Neural cell (in vitro differentiated cells): ENCODE measurements around the gene SYTL5. TPM values are rescaled to one million over a fixed set of nuclear protein-coding genes. Genes with fewer than 3 reads are reported as not detected.

ENCODE experiments used
- H2AFZ ChIP-seq: fragments of 200-600, 300-800 bp; sonication (generic), shearing (Covaris generic); 2 replicates; pipeline ENCODE4 v1.6.0; 2014; ENCODE audit warnings: low read depth, mild to moderate bottlenecking, antibody characterized with exemption, low read length, moderate library complexity
- H3F3A ChIP-seq: fragments of 200-600 bp; shearing (Covaris generic); 2 replicates; pipeline ENCODE4 v1.6.1; 2016; ENCODE audit warnings: mild to moderate bottlenecking, moderate library complexity, mixed read lengths, antibody characterized with exemption, low read length; ENCODE audit not compliant: insufficient read depth, poor library complexity, severe bottlenecking
- H3K27ac ChIP-seq: fragments of 200-600, 300-800 bp; sonication (generic), shearing (Covaris generic); 2 replicates; pipeline ENCODE4 v1.5.1; 2014; ENCODE audit warnings: mild to moderate bottlenecking, low read length, moderate library complexity
- H3K27me3 ChIP-seq: fragments of 300-800, 200-600 bp; sonication (generic), shearing (Covaris generic); 2 replicates; pipeline ENCODE4 v1.6.0; 2014; ENCODE audit warnings: mild to moderate bottlenecking, low read depth, low read length, moderate library complexity; ENCODE audit not compliant: insufficient read depth
- H3K36me3 ChIP-seq: fragments of 300-800, 200-600 bp; sonication (generic), shearing (Covaris generic); 2 replicates; pipeline ENCODE4 v1.5.1; 2014; ENCODE audit warnings: mild to moderate bottlenecking, antibody characterized with exemption, low read length, moderate library complexity; ENCODE audit not compliant: insufficient read depth
- H3K4me2 ChIP-seq: fragments of 300-800, 200-600 bp; sonication (generic), shearing (Covaris generic); 2 replicates; pipeline ENCODE4 v1.6.0; 2014; ENCODE audit warnings: mild to moderate bottlenecking, low read length
- H3K4me3 ChIP-seq: fragments of 300-800, 200-600 bp; sonication (generic), shearing (Covaris generic); 2 replicates; pipeline ENCODE4 v1.5.1; 2014; ENCODE audit warnings: mild to moderate bottlenecking, low read length, moderate library complexity
- H3K79me2 ChIP-seq: fragments of 200-600 bp; shearing (Covaris generic); replicated peaks from 2 replicates; pipeline ENCODE4 v1.6.0; 2014; ENCODE audit warnings: mild to moderate bottlenecking, low read length, moderate library complexity; ENCODE audit not compliant: insufficient read depth
- H3K9ac ChIP-seq: fragments of 300-800, 200-600 bp; sonication (generic), shearing (Covaris generic); 2 replicates; pipeline ENCODE4 v1.6.1; 2016; ENCODE audit warnings: mild to moderate bottlenecking, low read length, mixed read lengths
- H3K9me2 ChIP-seq: fragments of 200-600 bp; shearing (Covaris generic); 2 replicates; pipeline ENCODE4 v1.6.1; 2016; ENCODE audit warnings: mild to moderate bottlenecking, low read length, mixed read lengths; ENCODE audit not compliant: insufficient read depth
- H3K9me3 ChIP-seq: fragments of 200-600, 300-800 bp; sonication (generic), shearing (Covaris generic); 2 replicates; pipeline ENCODE4 v1.6.1; 2016; ENCODE audit warnings: mild to moderate bottlenecking, mixed run types, low read length, moderate library complexity, mixed read lengths
- H4K20me1 ChIP-seq: fragments of 200-600 bp; shearing (Covaris generic); 2 replicates; pipeline ENCODE4 v1.6.1; 2016; ENCODE audit warnings: mild to moderate bottlenecking, mixed run types; ENCODE audit not compliant: insufficient read depth
- EP300 ChIP-seq: fragments of 450-650 bp; conservative IDR thresholded peaks from 2 replicates; pipeline ENCODE4 v1.6.1; 2014; ENCODE audit warnings: antibody characterized with exemption, mild to moderate bottlenecking, moderate library complexity; ENCODE audit not compliant: poor library complexity, severe bottlenecking
- EZH2 ChIP-seq: fragments of 200-600, 300-800 bp; shearing (Covaris generic), sonication (generic); IDR thresholded peaks from 2 replicates; pipeline ENCODE4 v1.6.1; 2014; ENCODE audit warnings: antibody characterized with exemption, low read length, borderline replicate concordance, mild to moderate bottlenecking; ENCODE audit not compliant: insufficient read depth, poor library complexity, severe bottlenecking
- MXI1 ChIP-seq: fragments of 450-650 bp; conservative IDR thresholded peaks from 2 replicates; pipeline ENCODE4 v1.6.1; 2014; ENCODE audit warnings: antibody characterized with exemption, mild to moderate bottlenecking; ENCODE audit not compliant: poor library complexity, severe bottlenecking
- POLR2AphosphoS5 ChIP-seq: IDR thresholded peaks from 2 replicates; pipeline ENCODE4 v1.6.1; 2012
- RAD21 ChIP-seq: fragments of 450-650 bp; conservative IDR thresholded peaks from 2 replicates; pipeline ENCODE4 v1.6.1; 2014; ENCODE audit warnings: antibody characterized with exemption, mild to moderate bottlenecking, moderate library complexity
- SMC3 ChIP-seq: fragments of 450-650 bp; conservative IDR thresholded peaks from 2 replicates; pipeline ENCODE4 v1.6.1; 2014; ENCODE audit warnings: antibody characterized with exemption, mild to moderate bottlenecking, moderate library complexity; ENCODE audit not compliant: poor library complexity
- TAF1 ChIP-seq: IDR thresholded peaks from 2 replicates; pipeline ENCODE4 v1.6.1; 2012; ENCODE audit warnings: low read depth
- polyA plus RNA-seq: library from polyadenylated mRNA; depleted of rRNA; stranded (reverse); fragments of >200 nt; gene quantifications from 2 replicates; pipeline ENCODE4 v1.2.3, GENCODE V29; 2014
- TF ChIP-seq, protein P1 (sequence below): fragments of 450-650 bp; IDR thresholded peaks from 2 replicates; pipeline ENCODE4 v1.5.1; 2014; ENCODE audit warnings: antibody characterized with exemption, mild to moderate bottlenecking, moderate library complexity; ENCODE audit not compliant: poor library complexity, severe bottlenecking
- TF ChIP-seq, protein P2 (sequence below): IDR thresholded peaks from 2 replicates; pipeline ENCODE4 v1.6.1; 2012; ENCODE audit warnings: borderline replicate concordance

Gene SYTL5
- polyA plus RNA-seq, 1 donor from 2014 or later = 1.0 TPM

DNA sequence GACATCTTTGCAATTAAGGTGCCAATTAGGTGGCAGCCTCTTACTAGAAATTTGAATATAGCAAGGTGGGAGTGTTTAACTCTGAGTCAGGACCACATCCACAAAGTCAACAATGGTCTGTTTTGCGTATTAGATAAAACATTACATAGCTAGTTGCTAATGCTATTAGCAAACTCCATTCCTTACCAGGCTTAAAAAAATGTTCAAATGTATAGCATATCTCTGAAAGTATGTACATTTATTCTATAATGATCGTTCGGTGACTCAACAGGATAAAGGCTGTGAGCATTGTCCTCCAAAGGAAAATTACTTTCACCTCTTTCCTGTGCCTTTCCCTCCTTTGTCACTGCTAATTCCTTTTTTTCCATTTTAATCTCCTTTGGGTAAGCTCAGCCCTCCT lies 74.5 kb downstream of the SYTL5 start:
- H3K9me2 ChIP-seq = no peaks in the 10 kb centered on the region
- no peaks in the 10 kb centered on the region for H3K79me2 ChIP-seq
- H3K4me3 ChIP-seq = no peak overlapping the region
- no peak overlapping the region for H3K4me2 ChIP-seq
- TF ChIP-seq, protein P1, sequence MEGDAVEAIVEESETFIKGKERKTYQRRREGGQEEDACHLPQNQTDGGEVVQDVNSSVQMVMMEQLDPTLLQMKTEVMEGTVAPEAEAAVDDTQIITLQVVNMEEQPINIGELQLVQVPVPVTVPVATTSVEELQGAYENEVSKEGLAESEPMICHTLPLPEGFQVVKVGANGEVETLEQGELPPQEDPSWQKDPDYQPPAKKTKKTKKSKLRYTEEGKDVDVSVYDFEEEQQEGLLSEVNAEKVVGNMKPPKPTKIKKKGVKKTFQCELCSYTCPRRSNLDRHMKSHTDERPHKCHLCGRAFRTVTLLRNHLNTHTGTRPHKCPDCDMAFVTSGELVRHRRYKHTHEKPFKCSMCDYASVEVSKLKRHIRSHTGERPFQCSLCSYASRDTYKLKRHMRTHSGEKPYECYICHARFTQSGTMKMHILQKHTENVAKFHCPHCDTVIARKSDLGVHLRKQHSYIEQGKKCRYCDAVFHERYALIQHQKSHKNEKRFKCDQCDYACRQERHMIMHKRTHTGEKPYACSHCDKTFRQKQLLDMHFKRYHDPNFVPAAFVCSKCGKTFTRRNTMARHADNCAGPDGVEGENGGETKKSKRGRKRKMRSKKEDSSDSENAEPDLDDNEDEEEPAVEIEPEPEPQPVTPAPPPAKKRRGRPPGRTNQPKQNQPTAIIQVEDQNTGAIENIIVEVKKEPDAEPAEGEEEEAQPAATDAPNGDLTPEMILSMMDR = no peak
- TF ChIP-seq EP300 = no peak
- TF ChIP-seq MXI1 = no peak
- no peak for TF ChIP-seq TAF1
- H3K27ac ChIP-seq = no peak overlapping the region
- no peaks in the 10 kb centered on the region for H3F3A ChIP-seq
- no peaks in the 10 kb centered on the region for H3K9me3 ChIP-seq
- no peak overlapping the region for H3K9ac ChIP-seq
- H2AFZ ChIP-seq = no peak overlapping the region
- H3K36me3 ChIP-seq = no peaks in the 10 kb centered on the region
- no peaks in the 10 kb centered on the region for H3K27me3 ChIP-seq
- no peaks in the 10 kb centered on the region for H4K20me1 ChIP-seq

DNA sequence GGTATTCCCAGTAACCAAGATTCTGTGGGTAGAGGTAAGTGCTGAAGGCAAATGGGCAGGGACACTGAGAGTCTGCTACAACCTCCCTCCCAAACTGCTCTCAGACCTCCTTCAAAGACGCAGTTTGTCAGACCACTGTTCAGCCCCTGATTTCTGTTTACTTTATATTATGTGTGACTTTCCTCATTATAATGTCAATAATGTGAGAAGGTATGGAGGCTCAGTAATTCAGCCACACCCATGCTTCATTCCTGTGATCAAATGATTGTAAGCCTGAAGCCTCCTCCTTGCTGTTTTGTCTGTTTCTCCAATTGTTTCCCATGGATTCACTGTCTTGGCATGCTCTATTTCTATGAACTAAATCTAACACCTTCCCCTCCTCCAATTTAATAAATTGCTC lies 75.6 kb downstream of the SYTL5 start:
- Histone ChIP-seq H3K9me3 (no peaks in the 10 kb centered on the region), H3K36me3 (no peaks in the 10 kb centered on the region)

More for the DNA sequence above, 75.6 kb downstream of the SYTL5 start:
- no peak overlapping the region for H3K9ac ChIP-seq
- H3K9me2 ChIP-seq = no peaks in the 10 kb centered on the region
- H3K4me2 ChIP-seq = no peak overlapping the region
- H3K27me3 ChIP-seq = no peaks in the 10 kb centered on the region
- H3K79me2 ChIP-seq = no peaks in the 10 kb centered on the region
- no peak overlapping the region for H2AFZ ChIP-seq
- TF ChIP-seq, protein P1 = no peak
- TF ChIP-seq EP300 = no peak
- no peak for TF ChIP-seq SMC3
- no peak for TF ChIP-seq RAD21
- TF ChIP-seq, protein P2, sequence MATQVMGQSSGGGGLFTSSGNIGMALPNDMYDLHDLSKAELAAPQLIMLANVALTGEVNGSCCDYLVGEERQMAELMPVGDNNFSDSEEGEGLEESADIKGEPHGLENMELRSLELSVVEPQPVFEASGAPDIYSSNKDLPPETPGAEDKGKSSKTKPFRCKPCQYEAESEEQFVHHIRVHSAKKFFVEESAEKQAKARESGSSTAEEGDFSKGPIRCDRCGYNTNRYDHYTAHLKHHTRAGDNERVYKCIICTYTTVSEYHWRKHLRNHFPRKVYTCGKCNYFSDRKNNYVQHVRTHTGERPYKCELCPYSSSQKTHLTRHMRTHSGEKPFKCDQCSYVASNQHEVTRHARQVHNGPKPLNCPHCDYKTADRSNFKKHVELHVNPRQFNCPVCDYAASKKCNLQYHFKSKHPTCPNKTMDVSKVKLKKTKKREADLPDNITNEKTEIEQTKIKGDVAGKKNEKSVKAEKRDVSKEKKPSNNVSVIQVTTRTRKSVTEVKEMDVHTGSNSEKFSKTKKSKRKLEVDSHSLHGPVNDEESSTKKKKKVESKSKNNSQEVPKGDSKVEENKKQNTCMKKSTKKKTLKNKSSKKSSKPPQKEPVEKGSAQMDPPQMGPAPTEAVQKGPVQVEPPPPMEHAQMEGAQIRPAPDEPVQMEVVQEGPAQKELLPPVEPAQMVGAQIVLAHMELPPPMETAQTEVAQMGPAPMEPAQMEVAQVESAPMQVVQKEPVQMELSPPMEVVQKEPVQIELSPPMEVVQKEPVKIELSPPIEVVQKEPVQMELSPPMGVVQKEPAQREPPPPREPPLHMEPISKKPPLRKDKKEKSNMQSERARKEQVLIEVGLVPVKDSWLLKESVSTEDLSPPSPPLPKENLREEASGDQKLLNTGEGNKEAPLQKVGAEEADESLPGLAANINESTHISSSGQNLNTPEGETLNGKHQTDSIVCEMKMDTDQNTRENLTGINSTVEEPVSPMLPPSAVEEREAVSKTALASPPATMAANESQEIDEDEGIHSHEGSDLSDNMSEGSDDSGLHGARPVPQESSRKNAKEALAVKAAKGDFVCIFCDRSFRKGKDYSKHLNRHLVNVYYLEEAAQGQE = no peak
- no peak for TF ChIP-seq EZH2
- no peak for TF ChIP-seq POLR2AphosphoS5
- no peak for TF ChIP-seq TAF1
- no peak for TF ChIP-seq MXI1
- H4K20me1 ChIP-seq = no peaks in the 10 kb centered on the region
- no peak overlapping the region for H3K27ac ChIP-seq
- H3F3A ChIP-seq = no peaks in the 10 kb centered on the region
- no peak overlapping the region for H3K4me3 ChIP-seq
